Measurements from ENCODE around the gene FIGNL2.
"Not testable (repeated sequence)": the region's sequence is repeated elsewhere in the genome, so short reads cannot be mapped to it uniquely, and the experiment has no call there.

GRCh38 chr12:51885294-51886020 lies 36.9 kb upstream of the FIGNL2 start:
- TF ChIP-seq CTCF, EZH2, EZH2phosphoT487 (IDR thresholded peaks at IDR 0.05): not testable (repeated sequence)
